Osteocyte (in vitro differentiated cells): Measurements from ENCODE around the gene NKX6-2. TPM values are rescaled to one million over a fixed set of nuclear protein-coding genes. Genes with fewer than 3 reads are reported as not detected.
A peak's percentile ranks its signal among the peaks of the same experiment; 100 is the strongest.
"Not testable (repeated sequence)": the region's sequence is repeated elsewhere in the genome, so short reads cannot be mapped to it uniquely, and the experiment has no call there.

ENCODE experiments used
- DNase-seq: peaks from one replicate; pipeline ENCODE4 v3.0.0; 2021; ENCODE audit warnings: mixed read lengths; ENCODE audit not compliant: unreplicated experiment; ENCODE audit errors: extremely low spot score
- H3K27ac Mint-ChIP-seq: one replicate; pipeline ENCODE4 v1.8.0; 2021; ENCODE audit warnings: mild to moderate bottlenecking, mixed read lengths; ENCODE audit not compliant: unreplicated experiment
- H3K27me3 Mint-ChIP-seq: one replicate; pipeline ENCODE4 v1.8.0; 2021; ENCODE audit warnings: mixed read lengths; ENCODE audit not compliant: unreplicated experiment
- H3K36me3 Mint-ChIP-seq: one replicate; pipeline ENCODE4 v1.8.0; 2021; ENCODE audit warnings: mixed read lengths; ENCODE audit not compliant: unreplicated experiment
- H3K4me1 Mint-ChIP-seq: one replicate; pipeline ENCODE4 v1.8.0; 2021; ENCODE audit warnings: mixed read lengths; ENCODE audit not compliant: unreplicated experiment
- H3K4me3 Mint-ChIP-seq: one replicate; pipeline ENCODE4 v1.8.0; 2021; ENCODE audit warnings: mild to moderate bottlenecking, moderate library complexity, mixed read lengths; ENCODE audit not compliant: unreplicated experiment
- H3K9me3 Mint-ChIP-seq: one replicate; pipeline ENCODE4 v1.8.0; 2021; ENCODE audit warnings: mixed read lengths; ENCODE audit not compliant: unreplicated experiment
- CTCF ChIP-seq: fragments of 200-600 bp; sonication (generic); IDR thresholded peaks from 2 replicates; pipeline ENCODE4 v1.5.0; 2021; ENCODE audit warnings: antibody characterized with exemption, mild to moderate bottlenecking, moderate library complexity
- total RNA-seq: library from RNA; stranded (reverse); gene quantifications from 2 replicates; pipeline ENCODE4 v1.2.1, GENCODE V29; 2021

NKX6-2 gene
- total RNA-seq, 1 donor from 2014 or later: not detected

- no peak for DNase-seq
- TF ChIP-seq CTCF: no peak
- Mint-ChIP-seq H3K36me3 (peaks cover 6% of the 10 kb centered on the region), H3K9me3 (no peaks in the 10 kb centered on the region), H3K4me3 (no peak overlapping the region), H3K4me1 (peaks cover 19% of the 10 kb centered on the region), H3K27ac (peak overlapping the region; percentile 70), H3K27me3 (no peaks in the 10 kb centered on the region)
Measured at GRCh38 chr10:132743925-132744490, 41.9 kb downstream of the NKX6-2 start.

- not testable (repeated sequence) for H3K36me3 Mint-ChIP-seq, DNase-seq, H3K27me3 Mint-ChIP-seq, H3K9me3 Mint-ChIP-seq, H3K4me3 Mint-ChIP-seq
- Mint-ChIP-seq H3K27ac (peak overlapping the region; percentile 70), H3K4me1 (peaks cover 19% of the 10 kb centered on the region)
Measured at GRCh38 chr10:132743196-132743924, 42.6 kb downstream of the NKX6-2 start.

GRCh38 chr10:132742837-132743194, 43.1 kb downstream of the NKX6-2 start:
- no peak for TF ChIP-seq CTCF
- H3K36me3 Mint-ChIP-seq: peaks cover 3% of the 10 kb centered on the region
- H3K4me1 Mint-ChIP-seq: peaks cover 19% of the 10 kb centered on the region
- H3K4me3 Mint-ChIP-seq: no peak overlapping the region
- no peaks in the 10 kb centered on the region for H3K27me3 Mint-ChIP-seq
- no peak overlapping the region for H3K27ac Mint-ChIP-seq
- H3K9me3 Mint-ChIP-seq: no peaks in the 10 kb centered on the region
- no peak for DNase-seq

GRCh38 chr10:132742167-132742836, 43.6 kb downstream of the NKX6-2 start:
- H3K27me3 Mint-ChIP-seq: no peaks in the 10 kb centered on the region
- H3K36me3 Mint-ChIP-seq: peaks cover 3% of the 10 kb centered on the region
- no peak for TF ChIP-seq CTCF
- H3K27ac Mint-ChIP-seq: no peak overlapping the region
- DNase-seq: no peak
- H3K4me3 Mint-ChIP-seq: no peak overlapping the region
- H3K9me3 Mint-ChIP-seq: no peaks in the 10 kb centered on the region
- peaks cover 19% of the 10 kb centered on the region for H3K4me1 Mint-ChIP-seq

- Mint-ChIP-seq H3K36me3 (peaks cover 3% of the 10 kb centered on the region), H3K4me3 (no peak overlapping the region)
- no peak for TF ChIP-seq CTCF
Measured at GRCh38 chr10:132740588-132740987, 45.4 kb downstream of the NKX6-2 start.

More at GRCh38 chr10:132740588-132740987, 45.4 kb downstream of the NKX6-2 start:
- Mint-ChIP-seq H3K4me1 (peaks cover 19% of the 10 kb centered on the region), H3K9me3 (no peaks in the 10 kb centered on the region), H3K27ac (no peak overlapping the region), H3K27me3 (no peaks in the 10 kb centered on the region)
- DNase-seq: no peak
